ENCODE results near the gene RAB26.

GRCh38 chr16:2173916-2174315, 25.5 kb downstream of the RAB26 start:
- no peak for TF ChIP-seq POLR2AphosphoS5 (IDR thresholded peaks at IDR 0.05; ENCODE audit: insufficient read depth in 1 of 2, low read depth in 1 of 2)
- no peak for TF ChIP-seq POLR2A (IDR thresholded peaks at IDR 0.05)

Data from vagina (tissue), 2 donors.